Measurements from ENCODE around the gene CAPN2. TPM values are rescaled to one million over a fixed set of nuclear protein-coding genes. Genes with fewer than 3 reads are reported as not detected.
"Not testable (repeated sequence)": the region's sequence is repeated elsewhere in the genome, so short reads cannot be mapped to it uniquely, and the experiment has no call there.

The CAPN2 gene
- total RNA-seq, 1 donor from 2014 or later = 353 TPM

DNA sequence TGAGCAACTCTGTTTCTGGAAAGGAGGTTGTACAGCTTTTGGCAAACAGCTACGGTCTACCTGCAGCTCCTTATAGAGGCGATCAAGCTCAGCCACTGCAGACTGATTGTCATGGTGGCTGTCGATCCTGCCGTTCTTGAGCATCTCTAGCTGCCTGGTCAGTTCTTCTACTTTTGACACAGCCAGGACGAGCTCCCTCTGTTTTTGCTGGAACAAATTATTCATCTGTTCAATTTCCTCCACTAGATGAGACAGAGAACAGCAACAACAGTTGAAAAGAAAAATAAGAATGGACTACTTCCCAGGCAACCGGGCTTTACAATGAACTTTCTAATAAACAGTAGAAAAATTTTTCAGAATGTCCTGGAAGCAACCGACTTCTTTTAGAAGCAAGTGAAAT is 90.9 kb downstream of the CAPN2 start:
- TF ChIP-seq, protein P1, sequence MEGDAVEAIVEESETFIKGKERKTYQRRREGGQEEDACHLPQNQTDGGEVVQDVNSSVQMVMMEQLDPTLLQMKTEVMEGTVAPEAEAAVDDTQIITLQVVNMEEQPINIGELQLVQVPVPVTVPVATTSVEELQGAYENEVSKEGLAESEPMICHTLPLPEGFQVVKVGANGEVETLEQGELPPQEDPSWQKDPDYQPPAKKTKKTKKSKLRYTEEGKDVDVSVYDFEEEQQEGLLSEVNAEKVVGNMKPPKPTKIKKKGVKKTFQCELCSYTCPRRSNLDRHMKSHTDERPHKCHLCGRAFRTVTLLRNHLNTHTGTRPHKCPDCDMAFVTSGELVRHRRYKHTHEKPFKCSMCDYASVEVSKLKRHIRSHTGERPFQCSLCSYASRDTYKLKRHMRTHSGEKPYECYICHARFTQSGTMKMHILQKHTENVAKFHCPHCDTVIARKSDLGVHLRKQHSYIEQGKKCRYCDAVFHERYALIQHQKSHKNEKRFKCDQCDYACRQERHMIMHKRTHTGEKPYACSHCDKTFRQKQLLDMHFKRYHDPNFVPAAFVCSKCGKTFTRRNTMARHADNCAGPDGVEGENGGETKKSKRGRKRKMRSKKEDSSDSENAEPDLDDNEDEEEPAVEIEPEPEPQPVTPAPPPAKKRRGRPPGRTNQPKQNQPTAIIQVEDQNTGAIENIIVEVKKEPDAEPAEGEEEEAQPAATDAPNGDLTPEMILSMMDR (IDR thresholded peaks at IDR 0.05; ENCODE audit: insufficient read depth, low read length, severe bottlenecking) = no peak
- H3K36me3 ChIP-seq (ENCODE audit: control insufficient read depth, insufficient read depth, low read length) = peaks cover 6% of the 10 kb centered on the region
- DNase-seq (ENCODE audit: low read depth) = no peak
- H3K27me3 ChIP-seq (ENCODE audit: control insufficient read depth, insufficient read depth, low read length) = no peaks in the 10 kb centered on the region
- FAIRE-seq = no peak
- no peak overlapping the region for H3K4me3 ChIP-seq (ENCODE audit: low read depth, low read length)

DNA sequence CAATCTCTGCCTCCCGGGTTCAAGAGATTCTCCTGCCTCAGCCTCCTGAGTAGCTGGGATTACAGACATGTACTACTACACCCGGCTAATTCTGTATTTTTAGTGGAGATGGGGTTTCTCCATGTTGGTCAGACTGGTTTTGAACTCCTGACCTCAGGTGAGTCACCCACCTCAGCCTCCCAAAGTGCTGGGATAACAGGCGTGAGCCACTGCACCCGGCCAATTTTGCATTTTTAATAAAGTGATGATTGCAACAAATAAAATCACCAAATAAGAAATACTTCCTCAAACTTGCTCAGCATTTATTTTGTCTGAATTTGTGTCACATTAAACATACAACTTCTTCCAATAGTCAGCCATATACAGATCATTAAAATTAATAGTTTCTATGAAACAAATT is 97.6 kb downstream of the CAPN2 start:
- FAIRE-seq = not testable (repeated sequence)

DNA sequence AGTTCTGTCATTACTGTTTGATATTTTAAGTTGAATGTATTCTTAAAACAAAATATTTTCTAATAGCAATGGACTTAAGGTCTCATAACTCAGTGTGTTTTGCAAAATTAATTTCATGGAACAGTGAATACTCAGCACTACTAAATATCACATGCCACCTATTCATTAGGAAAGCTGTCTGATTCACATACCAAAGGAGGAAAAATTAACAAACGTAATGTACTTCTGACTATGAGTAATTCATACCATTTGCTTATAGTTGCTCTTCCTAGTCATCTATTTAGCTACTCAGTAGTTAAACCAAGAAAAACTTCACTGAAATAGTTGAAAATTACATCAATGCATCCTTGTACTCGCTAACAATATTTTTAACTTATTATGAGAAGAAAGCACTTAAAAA is 98.2 kb downstream of the CAPN2 start:
- DNase-seq (ENCODE audit: low read depth) = peak; percentile 86
- no peak for FAIRE-seq
- Histone ChIP-seq H3K36me3 (ENCODE audit: control insufficient read depth, insufficient read depth, low read length) (peaks cover 2% of the 10 kb centered on the region), H3K4me3 (ENCODE audit: low read depth, low read length) (no peak overlapping the region), H3K27me3 (ENCODE audit: control insufficient read depth, insufficient read depth, low read length) (no peaks in the 10 kb centered on the region)
- TF ChIP-seq, protein P1 (IDR thresholded peaks at IDR 0.05; ENCODE audit: insufficient read depth, low read length, severe bottlenecking) = no peak

More for the DNA sequence above, 97.6 kb downstream of the CAPN2 start:
- DNase-seq (ENCODE audit: low read depth); H3K4me3 ChIP-seq (ENCODE audit: low read depth, low read length); H3K27me3 ChIP-seq (ENCODE audit: control insufficient read depth, insufficient read depth, low read length); H3K36me3 ChIP-seq (ENCODE audit: control insufficient read depth, insufficient read depth, low read length): not testable (repeated sequence)

DNA sequence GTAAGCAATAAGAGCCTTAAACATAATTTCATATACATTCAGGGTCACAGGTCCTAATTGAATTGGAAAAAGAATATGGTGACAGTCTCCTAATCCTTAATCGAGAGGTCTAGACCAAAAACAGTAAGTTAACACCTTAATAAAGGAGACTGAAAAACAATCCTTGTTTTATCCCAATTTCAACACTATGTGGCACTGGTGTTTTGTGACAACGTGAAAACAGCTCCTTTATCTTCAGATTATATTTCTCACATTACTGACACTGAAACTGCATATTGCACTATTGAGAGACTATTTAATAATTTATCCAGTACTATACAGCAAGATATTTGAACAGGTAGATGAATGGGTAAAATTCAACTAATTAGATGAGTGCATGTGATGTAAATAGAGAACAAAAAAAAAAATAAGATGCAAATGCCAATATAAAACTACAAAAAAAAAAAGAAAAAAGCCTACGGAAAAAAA is 99.3 kb downstream of the CAPN2 start:
- H3K4me3 ChIP-seq (ENCODE audit: low read depth, low read length) = no peak overlapping the region
- TF ChIP-seq, protein P1 (IDR thresholded peaks at IDR 0.05; ENCODE audit: insufficient read depth, low read length, severe bottlenecking) = peak; percentile 27
- H3K27me3 ChIP-seq (ENCODE audit: control insufficient read depth, insufficient read depth, low read length) = no peaks in the 10 kb centered on the region
- H3K36me3 ChIP-seq (ENCODE audit: control insufficient read depth, insufficient read depth, low read length) = peaks cover 2% of the 10 kb centered on the region
- FAIRE-seq (no peak), DNase-seq (ENCODE audit: low read depth) (peak; percentile 59)

DNA sequence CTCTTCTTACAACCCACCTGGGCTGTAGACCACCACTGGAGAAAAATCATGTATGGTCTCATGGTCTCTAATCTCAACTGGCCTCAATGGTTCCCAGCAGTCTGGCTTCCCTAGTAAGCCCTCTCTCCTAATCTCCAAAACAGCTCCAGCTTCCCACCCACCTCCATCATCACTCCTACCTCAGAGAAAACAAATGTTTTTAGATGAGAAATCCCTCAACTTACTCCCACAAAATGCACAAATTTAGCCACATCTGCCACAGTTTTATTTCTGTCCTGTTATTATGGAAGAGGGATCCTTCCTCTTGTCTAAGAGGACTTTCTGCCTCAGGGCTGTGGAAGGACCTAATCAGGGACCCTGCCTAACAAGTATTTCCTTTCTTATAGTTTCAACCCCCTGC is 101.3 kb downstream of the CAPN2 start:
- TF ChIP-seq, protein P1 (IDR thresholded peaks at IDR 0.05; ENCODE audit: insufficient read depth, low read length, severe bottlenecking) = no peak
- Histone ChIP-seq H3K27me3 (ENCODE audit: control insufficient read depth, insufficient read depth, low read length) (no peaks in the 10 kb centered on the region), H3K36me3 (ENCODE audit: control insufficient read depth, insufficient read depth, low read length) (peaks cover 2% of the 10 kb centered on the region), H3K4me3 (ENCODE audit: low read depth, low read length) (no peak overlapping the region)
- DNase-seq (ENCODE audit: low read depth) = no peak
- FAIRE-seq = no peak

DNA sequence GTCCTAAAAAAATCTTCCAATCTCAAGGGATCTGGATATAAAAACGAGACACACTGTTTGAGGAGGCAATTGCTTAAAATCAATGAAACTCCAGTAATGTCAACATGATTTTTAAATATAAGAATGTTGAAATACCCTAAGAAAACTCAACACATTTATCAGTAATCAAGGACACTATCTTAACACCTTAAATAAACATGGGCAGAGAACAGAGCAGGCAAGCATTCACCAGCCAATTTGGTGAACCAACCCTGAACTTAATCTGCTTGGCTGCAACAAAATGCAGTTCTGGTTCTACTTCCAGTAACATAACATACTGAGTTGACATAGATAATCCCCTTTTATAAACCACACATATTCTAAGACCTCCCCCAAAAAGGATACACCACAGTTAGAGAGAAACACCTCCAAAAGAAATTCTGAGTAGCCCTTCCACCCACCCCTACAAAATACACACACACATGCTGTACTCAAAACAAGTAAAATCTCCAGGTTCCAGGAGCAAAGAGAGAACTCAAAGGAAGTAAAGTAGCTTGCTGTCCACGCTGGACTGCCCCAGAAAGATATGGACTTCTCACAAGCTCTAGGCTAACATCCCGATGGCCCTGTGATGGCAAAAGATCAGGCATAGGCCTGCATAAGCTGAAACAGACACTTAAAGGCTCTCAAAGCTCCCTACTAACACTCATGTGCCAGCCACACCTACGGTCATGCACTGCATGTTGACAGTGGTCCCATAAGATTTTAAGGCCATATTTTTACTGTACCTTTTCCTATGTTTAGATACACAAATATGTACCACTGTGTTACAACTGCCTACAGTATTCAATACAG is 102.9 kb downstream of the CAPN2 start:
- no peak for FAIRE-seq
- TF ChIP-seq, protein P1 (IDR thresholded peaks at IDR 0.05; ENCODE audit: insufficient read depth, low read length, severe bottlenecking) = no peak
- Histone ChIP-seq H3K36me3 (ENCODE audit: control insufficient read depth, insufficient read depth, low read length) (peaks cover 2% of the 10 kb centered on the region), H3K27me3 (ENCODE audit: control insufficient read depth, insufficient read depth, low read length) (no peaks in the 10 kb centered on the region), H3K4me3 (ENCODE audit: low read depth, low read length) (no peak overlapping the region)
- no peak for DNase-seq (ENCODE audit: low read depth)
